ENCODE measurements around the gene INPP1.
A peak's percentile ranks its signal among the peaks of the same experiment; 100 is the strongest.

INPP1 gene

DNA sequence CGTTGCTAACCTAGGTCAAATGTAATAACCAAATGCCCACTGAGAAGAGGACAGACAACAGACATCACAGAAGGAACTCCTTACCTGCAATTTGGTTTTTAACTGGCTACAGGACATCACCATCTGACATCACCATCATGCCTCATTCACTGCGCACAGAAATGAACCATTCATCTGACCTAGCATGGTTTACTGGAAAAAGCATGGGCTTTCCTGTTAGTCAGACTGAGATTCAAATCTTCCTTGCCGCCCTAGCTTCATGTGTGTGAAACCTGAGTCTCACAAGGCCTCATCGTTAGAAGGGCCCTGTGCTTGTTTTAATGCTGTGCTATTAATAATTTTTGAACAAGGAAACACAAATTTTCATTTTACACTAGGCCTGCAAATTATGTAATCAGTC is 22.7 kb upstream of the INPP1 start:
- H3K4me3 ChIP-seq (ENCODE audit: low read depth, low read length), result peak overlapping the region; percentile 83
- TF ChIP-seq, protein P1, sequence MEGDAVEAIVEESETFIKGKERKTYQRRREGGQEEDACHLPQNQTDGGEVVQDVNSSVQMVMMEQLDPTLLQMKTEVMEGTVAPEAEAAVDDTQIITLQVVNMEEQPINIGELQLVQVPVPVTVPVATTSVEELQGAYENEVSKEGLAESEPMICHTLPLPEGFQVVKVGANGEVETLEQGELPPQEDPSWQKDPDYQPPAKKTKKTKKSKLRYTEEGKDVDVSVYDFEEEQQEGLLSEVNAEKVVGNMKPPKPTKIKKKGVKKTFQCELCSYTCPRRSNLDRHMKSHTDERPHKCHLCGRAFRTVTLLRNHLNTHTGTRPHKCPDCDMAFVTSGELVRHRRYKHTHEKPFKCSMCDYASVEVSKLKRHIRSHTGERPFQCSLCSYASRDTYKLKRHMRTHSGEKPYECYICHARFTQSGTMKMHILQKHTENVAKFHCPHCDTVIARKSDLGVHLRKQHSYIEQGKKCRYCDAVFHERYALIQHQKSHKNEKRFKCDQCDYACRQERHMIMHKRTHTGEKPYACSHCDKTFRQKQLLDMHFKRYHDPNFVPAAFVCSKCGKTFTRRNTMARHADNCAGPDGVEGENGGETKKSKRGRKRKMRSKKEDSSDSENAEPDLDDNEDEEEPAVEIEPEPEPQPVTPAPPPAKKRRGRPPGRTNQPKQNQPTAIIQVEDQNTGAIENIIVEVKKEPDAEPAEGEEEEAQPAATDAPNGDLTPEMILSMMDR (IDR thresholded peaks at IDR 0.05; ENCODE audit: insufficient read depth, low read depth, low read length, missing control alignments), result no peak
- DNase-seq (ENCODE audit: low read depth), result peak; percentile 73

DNA sequence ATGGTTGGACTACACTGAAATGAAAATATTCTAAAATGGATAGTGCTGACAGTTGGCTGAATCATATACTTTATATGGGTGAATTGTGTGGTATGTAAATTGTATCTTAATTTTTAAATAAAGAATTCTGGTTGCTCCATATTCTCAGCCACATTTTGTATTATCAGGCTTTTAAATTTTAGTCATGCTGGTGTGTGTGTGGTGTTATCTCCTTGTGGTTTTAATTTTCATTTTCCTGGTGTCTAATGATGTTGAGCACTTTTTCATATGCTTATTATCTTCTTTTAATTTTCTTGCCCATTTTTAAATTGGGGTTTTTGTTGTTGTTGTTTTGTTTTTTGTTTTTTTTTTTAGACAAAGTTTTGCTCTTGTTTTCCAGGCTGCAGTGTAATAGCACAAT is 20.0 kb upstream of the INPP1 start:
- no peak for DNase-seq (ENCODE audit: low read depth)
- H3K4me3 ChIP-seq (ENCODE audit: low read depth, low read length), result no peak overlapping the region
- TF ChIP-seq, protein P1 (IDR thresholded peaks at IDR 0.05; ENCODE audit: insufficient read depth, low read depth, low read length, missing control alignments), result no peak

DNA sequence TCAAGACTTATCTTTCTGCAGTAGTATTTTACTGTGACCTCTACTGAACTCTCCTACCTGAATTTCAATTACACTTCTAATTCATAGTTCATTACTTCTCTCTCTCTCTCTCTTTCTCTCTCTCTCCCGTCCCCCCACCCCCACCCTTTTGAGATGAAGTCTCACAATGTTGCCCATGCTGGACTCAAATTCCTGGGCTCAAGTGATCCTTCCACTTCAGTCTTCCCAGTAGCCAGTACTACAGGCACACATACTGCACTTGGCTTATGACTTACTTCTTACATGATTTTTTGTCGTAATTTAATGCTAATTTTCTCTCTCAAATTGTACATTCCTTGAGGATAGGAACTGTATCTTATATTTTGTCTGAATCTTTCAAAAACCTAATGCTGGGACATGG is 17.8 kb upstream of the INPP1 start:
- TF ChIP-seq, protein P1 (IDR thresholded peaks at IDR 0.05; ENCODE audit: insufficient read depth, low read depth, low read length, missing control alignments), result no peak
- DNase-seq (ENCODE audit: low read depth), result no peak
- no peak overlapping the region for H3K4me3 ChIP-seq (ENCODE audit: low read depth, low read length)

DNA sequence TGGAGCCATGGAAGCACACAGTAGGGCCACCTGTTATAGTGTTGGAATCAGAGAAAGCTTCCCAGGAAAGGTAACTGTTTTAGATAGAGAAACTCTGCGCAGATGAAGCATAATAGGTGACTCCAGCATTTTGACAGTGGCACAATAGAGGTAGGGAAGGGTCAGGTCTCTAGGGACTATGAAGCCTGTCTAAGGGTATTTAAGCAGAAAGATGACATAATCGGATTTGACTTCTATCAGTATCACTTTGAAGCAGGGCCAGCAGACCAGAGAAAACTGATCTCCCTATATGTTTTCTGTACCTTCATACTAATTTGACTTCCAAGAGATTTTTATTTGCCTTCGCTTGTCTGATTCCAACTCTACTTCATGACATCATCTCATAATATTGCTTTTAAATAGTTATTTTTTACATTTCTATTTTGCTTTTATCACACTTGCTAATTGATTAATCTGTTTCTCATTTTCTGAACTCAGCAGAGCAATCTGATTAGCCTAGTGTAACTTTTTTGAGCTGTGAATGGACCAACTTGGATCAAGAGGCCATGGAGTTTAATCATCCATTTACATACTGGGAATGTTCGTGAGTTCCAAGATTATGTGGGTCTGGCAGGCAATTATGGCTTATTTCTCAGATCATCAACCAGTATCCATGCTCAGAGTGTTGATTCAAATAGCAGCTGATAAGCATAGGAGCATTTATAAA is 15.4 kb upstream of the INPP1 start:
- DNase-seq (ENCODE audit: low read depth), result no peak
- TF ChIP-seq, protein P1 (IDR thresholded peaks at IDR 0.05; ENCODE audit: insufficient read depth, low read depth, low read length, missing control alignments), result no peak
- no peak overlapping the region for H3K4me3 ChIP-seq (ENCODE audit: low read depth, low read length)

GRCh38 chr2:190328573-190329147 is 14.7 kb upstream of the INPP1 start:
- TF ChIP-seq, protein P1 (IDR thresholded peaks at IDR 0.05; ENCODE audit: insufficient read depth, low read depth, low read length, missing control alignments), result no peak
- no peak overlapping the region for H3K4me3 ChIP-seq (ENCODE audit: low read depth, low read length)
- DNase-seq (ENCODE audit: low read depth), result no peak

DNA sequence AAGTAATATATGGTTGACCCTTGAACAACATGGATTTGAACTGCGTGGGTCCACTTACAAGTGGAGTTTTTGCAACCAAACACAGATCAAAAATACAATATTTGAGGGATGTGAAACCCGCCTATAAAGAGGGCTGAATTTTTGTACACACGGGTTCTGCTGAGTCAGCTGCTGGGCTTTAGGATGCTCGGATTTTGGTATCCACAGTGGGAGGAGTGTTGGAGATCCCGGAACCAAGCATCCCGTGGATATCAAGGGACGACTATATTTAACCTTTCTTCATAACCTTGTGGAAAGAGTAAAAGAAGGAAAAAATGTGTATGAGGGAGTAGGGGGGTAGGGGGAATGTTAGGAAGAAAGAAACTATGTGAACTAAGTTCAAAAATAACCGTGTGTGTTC is 10.0 kb upstream of the INPP1 start:
- TF ChIP-seq, protein P1 (IDR thresholded peaks at IDR 0.05; ENCODE audit: insufficient read depth, low read depth, low read length, missing control alignments), result no peak
- no peak for DNase-seq (ENCODE audit: low read depth)
- no peak overlapping the region for H3K4me3 ChIP-seq (ENCODE audit: low read depth, low read length)

GRCh38 chr2:190333928-190334327 is 9.5 kb upstream of the INPP1 start:
- TF ChIP-seq, protein P1 (IDR thresholded peaks at IDR 0.05; ENCODE audit: insufficient read depth, low read depth, low read length, missing control alignments), result no peak
- DNase-seq (ENCODE audit: low read depth), result no peak
- no peak overlapping the region for H3K4me3 ChIP-seq (ENCODE audit: low read depth, low read length)
